CD4-positive, alpha-beta T cell treated with Interleukin-12 subunit alpha and Interleukin-12 subunit beta, for 1 hour (primary cell): ENCODE results near the gene USP27X.
A peak's percentile ranks its signal among the peaks of the same experiment; 100 is the strongest.

Experiments
- DNase-seq: peaks from one replicate; pipeline ENCODE4 v3.0.0-alpha.2; 2020

USP27X gene

GRCh38 chrX:49892542-49892941, 13.3 kb downstream of the USP27X start:
- DNase-seq, result no peak

- DNase-seq, result no peak
Observed at GRCh38 chrX:49896951-49897350, 17.7 kb downstream of the USP27X start.

GRCh38 chrX:49901048-49901447, 21.8 kb downstream of the USP27X start:
- DNase-seq, result no peak

GRCh38 chrX:49910344-49910743, 31.1 kb downstream of the USP27X start:
- no peak for DNase-seq

GRCh38 chrX:49912086-49912485, 32.8 kb downstream of the USP27X start:
- no peak for DNase-seq

GRCh38 chrX:49912861-49913260, 33.6 kb downstream of the USP27X start:
- no peak for DNase-seq

- DNase-seq, result peak; percentile 64
Observed at GRCh38 chrX:49915361-49916222, 36.3 kb downstream of the USP27X start.

- peak; percentile 27 for DNase-seq
Observed at GRCh38 chrX:49919617-49920016, 40.3 kb downstream of the USP27X start.

GRCh38 chrX:49921109-49921508, 41.8 kb downstream of the USP27X start:
- no peak for DNase-seq

GRCh38 chrX:49922291-49923241, 43.3 kb downstream of the USP27X start, which contains the start of gene CLCN5:
CLCN5 (plus strand) TSS chrX:49922596; CDS start chrX:49925299, 2,703 bp downstream.
- peak; percentile 96 for DNase-seq

GRCh38 chrX:49925176-49925575, 45.9 kb downstream of the USP27X start:
- DNase-seq, result no peak

- DNase-seq, result no peak
Observed at GRCh38 chrX:49930039-49930438, 50.8 kb downstream of the USP27X start.
